NCI-H187 (cell line): Measurements from ENCODE around the gene MROH9.
A peak's percentile ranks its signal among the peaks of the same experiment; 100 is the strongest.

Experiments
- DNase-seq, 2 experiments: peaks; one replicate each; lab custom pipeline; 2025; lab: John Stamatoyannopoulos, UW

Gene MROH9

DNA sequence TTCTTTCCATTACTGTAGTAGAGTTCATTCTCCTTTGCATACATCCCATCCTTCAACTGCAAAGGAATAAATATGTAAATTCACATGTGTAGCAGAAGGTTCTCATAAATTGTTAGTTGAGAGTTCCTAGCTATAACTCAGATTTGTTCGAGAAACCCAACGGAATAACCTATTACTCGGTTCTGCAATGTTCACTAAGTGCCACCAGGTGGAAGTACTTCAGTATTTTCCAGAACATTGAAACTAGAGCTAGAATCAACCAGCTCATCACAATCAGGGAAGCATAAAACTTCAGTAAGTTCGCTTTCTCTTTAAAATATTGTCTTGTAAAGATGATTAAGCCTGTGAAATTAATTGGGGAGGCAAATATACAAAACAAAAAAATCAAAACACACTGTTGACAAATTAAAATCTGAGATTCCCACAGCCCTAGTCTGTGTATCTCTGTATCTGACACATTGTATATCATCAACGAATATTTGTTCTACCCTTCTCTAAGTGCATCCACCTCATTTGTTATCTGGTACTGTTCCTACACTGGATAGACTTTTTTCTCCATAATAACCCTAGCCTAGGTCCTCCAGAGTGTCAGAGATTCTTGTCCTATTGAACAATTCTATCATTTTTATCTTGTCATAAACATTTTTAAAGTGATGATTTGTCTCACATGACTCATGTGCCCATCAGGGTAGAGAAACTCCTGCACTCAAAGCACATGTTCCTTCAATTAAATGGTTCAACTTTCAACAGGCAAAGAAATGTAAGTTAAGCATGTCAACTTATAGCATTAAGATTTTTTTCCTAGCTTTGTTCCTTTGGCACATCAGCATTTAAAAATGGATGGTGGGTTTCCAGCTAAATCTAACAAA is 31.9 kb downstream of the MROH9 start:
- peak in 1 of 2 experiments; percentile 20 for DNase-seq

DNA sequence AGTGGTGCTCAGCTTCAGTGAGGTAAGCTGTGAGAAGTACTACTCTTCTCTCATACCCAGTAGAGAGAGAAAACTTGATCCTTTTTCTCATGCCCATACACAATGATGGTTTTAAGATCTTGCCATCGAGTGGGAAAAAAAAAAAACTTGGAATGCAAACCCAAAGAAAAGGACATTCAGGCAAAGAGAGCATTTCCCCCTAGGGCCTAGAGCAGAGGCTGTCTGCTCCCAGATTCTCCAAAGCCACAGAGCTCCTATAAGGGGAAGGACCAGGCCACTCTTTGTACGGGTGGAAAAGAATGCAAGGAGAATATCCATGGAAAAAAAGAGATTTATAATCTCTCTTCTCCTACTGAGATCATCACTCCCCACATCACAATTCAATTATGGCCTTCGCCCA is 34.9 kb downstream of the MROH9 start:
- no peak for DNase-seq

DNA sequence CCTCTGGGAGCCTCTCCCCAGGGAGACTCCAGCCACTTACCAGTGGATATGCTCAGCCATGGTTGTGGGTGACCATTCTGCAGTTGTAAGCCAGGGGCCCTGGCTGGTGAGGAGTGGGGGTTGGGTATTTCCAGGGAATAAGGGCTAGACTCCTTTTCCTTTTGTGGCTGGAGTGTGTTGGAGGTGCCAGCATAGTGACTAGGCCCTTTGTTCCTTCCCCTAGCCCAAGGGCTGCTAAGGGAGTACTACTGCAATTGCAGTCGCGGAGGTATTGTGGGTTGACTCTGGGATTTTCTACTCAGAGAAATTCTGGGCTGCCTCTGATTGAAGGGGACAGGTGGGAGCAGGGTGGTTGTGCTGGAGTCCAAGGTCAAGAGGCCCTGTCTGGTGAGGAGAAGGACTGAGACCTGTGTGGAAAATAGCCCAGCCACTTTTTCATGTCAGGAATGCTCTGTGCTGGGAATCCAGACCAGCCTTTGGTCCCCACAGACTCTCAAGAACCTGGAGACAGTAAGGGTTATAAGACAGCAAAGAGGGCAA is 43.1 kb downstream of the MROH9 start:
- no peak for DNase-seq

DNA sequence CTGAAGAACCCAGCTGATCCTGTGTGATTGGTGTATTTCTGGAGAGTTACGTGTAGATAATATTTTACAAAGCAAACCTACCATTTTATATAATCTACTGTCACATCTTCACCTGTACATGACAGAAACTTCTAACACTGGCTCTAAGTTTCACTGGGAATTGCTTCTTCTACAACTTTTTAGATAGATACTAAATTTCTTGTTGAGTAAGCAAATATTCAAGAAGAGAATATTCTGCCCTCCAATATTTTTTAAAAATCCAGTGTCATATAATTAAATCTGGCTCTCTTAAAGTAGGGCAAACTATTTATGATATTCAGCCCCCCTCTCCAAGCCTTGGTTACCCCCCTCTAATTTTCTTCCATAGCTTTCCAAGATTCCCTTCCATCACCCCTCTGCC is 50.1 kb downstream of the MROH9 start:
- no peak for DNase-seq

DNA sequence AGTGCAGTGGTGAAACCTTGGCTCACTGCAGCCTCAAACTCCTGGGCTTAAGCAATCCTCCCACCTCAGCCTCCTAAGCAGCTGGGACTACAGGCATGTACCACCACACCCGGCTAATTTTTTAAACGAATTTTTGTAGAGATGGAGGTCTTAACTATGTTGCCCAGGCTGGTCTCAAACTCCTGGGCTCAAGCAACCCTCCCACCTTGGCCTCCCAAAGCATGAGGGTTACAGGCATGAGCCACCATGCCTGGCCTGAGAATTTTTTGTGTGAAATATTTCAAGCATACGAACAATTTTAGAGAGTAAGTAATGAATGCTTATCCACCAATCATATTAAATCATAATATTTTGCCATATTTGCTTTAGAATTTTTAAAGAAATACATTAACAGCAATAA is 51.6 kb downstream of the MROH9 start:
- no peak for DNase-seq

DNA sequence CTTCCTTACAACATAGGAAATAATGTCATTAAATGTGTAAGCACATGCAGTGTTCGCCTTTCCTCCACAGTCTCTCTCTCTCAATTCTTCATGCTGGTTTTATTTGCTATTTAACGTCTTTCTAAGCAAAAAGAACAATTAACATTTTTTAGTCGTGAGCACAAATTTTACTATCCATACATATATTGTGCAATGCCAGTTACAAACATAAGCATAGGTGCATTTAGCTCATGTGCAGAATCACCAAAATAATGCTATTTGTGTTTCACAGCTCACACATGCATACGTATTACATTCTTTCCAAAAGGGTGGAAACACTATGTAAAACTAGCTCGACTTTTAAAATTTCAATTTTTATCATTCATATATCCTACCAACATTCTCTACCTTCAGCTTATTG is 52.1 kb downstream of the MROH9 start:
- no peak for DNase-seq

DNA sequence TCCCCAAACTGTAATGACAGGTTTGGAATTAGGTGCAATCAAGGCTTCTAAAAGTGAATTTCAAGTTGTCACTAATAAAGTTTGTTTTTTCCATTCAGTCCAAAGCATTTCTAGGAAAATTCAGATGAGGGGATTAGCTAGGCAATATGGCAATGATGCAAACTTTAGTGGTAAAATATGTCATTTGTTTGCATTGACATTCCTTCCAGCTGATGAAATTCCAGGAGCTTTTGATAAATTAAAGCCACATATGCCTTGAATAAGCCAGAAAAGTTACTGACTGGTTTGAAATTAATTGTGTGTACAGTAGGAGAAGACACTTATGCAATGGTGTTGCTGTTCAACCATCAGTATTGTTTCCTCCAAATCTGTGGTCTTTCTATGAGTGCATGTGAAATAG is 57.8 kb downstream of the MROH9 start:
- DNase-seq: no peak

DNA sequence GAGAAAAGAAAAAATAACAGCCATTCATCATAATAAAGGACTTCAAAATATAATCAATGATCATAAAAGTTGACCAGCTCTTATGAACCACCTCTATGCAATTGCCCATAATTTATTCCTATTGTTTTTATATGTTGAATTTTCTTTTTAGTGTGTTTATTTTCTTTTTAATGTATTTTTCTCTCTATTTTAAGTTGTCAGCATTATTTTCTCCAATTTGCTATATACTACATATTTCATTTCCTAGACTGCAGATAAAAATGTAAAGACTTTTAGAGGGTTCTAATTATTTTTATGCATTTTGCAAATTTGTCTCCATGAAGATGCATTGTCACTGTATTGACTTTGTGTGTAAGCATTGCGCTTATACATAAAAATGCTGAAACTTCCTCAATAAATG is 58.4 kb downstream of the MROH9 start:
- no peak for DNase-seq

DNA sequence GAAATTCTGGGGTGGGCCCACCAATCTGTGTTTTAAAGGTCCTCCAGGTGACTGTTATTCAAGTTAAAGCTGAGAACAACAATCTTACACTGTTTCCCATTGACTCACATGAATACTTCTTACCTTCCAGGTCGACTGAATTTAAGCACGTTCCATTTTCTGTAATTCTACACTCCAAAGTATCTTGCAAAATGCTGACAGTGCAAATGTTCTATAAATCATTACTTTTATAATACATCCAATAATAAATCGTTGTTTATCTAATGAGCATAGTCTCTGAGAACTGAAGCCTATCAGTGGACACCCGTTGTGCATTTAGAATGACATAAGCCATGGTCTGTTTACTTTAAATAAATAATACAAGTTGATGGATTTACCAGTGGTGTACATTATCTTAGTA is 79.5 kb downstream of the MROH9 start:
- no peak for DNase-seq

DNA sequence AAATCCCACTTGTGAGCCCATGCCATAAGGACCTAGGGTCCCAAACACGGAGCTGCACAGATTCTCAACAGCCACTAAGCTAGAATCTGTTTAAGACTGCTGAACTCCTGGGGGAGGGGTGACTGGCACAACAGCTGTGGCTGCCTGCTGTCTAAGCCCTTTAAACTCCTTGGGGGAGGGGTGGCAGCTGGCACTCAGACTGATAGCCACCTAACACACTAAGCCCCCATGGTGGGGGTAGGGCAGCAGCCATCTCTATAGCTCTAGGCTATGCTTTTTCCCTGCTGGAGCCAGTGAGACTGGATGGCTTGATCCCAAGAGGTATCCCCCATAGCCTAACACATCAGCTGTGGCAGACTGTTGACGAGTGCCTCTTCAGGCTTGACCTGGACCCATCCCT is 82.1 kb downstream of the MROH9 start:
- DNase-seq: no peak

DNA sequence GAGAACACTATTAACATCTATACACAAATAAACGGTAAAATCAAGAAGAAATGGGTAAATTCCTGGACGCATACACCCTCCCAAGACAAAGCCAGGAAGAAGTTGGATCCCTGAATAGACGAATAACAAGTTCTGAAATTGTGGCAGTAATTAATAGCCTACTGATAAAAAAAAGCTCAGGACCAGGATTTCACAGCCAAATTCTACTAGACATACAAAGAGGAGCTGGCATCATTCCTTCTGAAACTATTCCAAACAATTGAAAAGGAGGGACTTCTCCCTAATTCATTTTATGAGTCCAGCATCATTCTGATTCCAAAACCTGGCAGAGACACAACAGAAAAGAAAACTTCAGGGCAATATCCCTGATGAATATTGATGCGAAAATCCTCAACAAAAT is 84.6 kb downstream of the MROH9 start:
- no peak for DNase-seq

DNA sequence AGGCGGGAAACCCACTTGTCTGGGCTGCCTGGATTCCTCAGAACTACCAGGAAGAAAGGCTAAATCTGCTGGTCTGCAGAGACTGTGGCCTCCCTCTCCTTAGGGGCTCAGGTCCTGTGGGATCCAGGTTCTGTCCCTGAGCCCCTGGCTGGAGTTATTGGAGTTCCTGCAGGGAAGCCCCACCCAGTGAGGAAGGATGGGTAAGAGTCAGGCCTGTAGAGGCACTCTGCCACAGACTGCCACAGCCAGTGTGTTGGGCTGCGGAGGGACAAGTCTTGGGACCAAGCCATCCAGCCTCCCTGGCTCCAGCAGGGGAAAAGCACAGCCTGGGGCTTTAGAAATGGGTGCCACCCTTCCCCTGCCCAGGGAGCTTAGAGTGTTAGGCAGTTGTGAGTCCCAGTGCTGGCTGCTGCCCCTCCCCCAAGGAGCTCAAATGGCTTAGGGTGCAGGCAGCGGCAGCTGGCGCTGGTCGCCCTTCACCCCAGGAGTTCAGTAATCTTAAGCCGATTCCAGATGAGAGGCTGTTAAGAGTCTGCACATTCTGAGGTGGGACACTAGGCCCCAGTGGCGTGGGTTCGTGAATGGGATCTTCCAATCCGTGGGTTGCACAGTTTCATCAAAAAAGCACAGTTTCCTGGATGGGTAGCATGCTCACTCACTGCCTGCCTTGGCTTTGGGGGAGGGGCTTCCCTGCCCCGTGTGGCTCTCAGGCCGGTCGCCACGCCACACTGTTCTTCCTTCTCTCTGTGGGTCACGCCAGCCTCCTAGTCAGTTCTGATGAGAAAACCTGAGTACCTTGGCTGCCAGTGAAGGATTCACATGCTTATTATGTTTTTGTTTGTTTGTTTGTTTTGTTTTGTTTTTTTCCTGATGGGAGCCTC is 97.7 kb downstream of the MROH9 start:
- DNase-seq: no peak

DNA sequence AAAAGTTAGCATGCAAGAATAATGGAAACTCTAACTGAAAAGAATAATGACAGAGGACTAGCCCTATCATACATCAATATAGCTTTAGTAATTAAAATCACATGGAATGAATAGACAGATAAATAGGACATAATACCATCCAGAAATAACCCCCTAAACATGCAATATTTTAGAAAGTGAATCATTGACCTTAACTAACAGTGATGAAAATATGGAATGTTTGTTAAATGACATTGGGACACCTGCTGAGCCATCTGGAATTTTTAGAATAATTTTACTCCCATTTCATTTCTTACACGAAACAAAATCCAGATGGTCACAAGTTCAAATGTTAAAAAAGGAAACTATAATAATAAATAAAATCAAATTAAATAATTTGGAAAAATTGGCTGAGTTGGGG is 102.3 kb downstream of the MROH9 start:
- no peak for DNase-seq

DNA sequence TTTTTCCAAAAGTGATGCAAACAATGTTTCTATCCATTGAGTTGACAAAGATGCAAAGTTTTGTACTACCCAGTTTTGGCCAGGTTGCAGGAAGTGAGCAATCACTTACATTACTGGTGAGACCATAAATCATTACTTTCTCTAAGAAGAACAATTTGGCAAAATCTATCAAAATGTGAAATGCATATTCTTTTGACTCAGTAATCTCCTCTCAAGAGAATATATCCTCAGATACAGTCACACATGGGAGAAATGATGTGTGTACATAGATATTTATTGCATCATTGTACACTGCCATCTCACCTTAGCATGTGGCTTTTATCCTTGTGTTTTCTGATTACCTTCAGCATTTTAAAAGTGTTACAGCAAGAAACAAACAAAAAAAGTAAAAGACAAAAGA is 103.0 kb downstream of the MROH9 start:
- no peak for DNase-seq

DNA sequence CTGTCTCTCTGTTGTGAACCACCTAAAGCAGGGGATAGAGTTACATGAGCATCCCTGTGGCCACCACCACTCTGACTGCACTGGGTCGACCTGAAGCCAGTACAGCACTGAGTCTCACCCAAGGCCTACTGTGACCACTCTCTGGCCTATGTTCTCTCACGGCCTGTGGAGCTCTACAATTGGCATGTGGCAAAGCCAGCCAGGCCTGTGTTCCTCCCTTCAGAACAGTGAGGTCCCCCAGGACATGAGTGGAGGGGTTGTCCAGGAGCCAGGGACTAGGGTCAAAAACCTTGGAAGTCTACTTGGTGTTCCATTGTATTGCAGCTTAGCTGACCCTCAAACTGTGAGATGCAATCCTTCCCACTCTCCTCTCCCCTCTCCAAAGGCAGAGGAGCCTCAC is 112.7 kb downstream of the MROH9 start:
- DNase-seq: no peak

DNA sequence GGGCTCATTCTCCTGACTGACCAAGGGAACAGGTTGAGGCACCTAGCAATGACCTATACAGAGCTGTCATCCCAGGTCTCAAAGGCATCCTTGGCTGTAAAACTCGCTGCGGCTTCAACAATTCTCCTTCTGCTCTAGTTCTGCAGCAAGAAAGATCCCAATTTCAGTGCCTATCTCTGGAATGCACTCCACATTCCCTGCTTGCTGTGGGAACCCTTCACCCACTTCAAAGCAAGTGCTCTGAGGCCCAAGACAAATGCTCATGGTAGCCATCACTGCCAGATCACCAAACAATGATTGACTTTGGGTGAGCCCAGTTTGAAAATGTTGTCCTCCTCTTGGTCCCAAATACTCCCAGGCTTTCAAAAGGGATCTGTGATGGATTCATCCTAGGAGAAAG is 117.6 kb downstream of the MROH9 start:
- no peak for DNase-seq

DNA sequence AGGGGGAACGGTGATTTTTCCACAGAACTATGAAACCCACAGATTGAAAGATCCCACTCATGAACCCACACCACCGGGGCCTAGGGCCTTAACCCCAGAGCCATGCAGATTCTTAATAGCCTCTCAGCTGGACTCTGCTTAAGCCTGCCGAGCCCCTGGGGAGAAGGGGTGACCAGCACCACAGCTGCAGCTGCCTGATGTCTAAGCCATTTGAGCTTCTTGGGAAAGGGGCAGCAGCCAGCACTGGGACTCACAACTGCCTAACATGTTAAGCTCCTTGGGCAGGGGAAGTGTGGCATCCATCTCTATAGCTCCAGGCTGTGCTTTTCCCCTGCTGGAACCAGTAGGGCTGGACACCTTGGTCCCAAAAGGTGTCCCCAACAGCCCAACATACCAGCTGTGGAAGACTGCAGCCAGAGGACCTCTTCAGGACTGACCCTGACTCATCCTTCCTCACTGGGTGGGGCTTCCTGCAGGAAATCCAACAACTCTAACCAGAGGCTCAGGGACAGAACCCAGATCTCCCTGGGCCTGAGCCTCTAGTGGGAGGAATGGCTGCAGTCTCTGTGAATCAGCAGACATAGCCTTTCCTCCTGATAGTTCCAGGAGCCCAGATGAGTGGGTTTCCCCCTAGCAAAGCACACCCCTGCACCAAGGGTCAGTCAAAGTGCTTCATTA is 120.8 kb downstream of the MROH9 start:
- no peak for DNase-seq

DNA sequence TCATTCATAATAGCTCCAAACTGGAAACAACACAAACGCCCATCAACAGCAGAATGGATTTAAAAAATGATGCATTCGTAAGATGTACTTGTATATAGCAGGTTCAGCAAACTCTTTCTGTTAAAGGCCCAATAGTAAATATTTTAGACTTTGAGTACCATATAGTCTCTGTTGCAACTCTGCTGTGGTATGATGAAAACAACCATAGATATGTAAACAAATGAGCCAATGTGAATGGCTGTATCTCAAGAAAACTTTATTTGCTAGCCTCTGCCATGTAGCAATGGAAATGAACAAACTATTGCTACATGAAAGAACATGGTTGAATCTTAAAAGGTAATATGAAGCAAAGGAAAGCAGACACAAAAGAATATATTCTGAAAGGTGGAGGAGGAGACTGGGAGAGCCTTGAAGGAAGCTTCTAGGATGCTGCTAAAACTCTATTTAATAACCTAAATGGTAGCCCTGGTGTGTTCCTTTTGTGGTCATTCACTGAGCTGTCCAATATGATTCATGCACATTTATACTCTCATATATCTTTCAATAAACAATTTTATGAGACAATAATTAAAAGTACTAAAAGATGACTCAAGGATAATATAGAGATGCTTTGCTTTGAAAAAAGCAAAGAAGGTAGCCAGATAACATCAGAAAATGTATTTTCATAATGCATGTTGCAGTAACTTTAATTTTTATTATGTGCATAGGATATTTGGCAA is 126.2 kb downstream of the MROH9 start:
- DNase-seq: no peak

DNA sequence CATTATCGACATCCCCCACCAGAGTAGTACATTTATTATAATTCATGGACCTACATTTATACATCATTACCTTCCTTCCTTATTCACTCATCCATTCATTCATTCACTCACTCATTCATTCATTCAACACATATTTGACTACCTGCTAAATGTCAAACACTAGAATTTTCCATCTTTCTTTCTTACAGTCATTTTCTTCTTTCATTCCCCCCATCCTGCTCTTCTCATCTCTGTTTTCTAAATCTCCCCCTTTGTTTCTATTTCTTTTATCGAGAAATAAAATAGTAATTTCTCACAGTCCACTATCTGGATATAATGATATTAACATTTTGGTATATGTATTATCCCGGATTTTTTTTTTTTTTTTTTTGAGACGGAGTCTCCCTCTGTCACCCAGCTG is 127.6 kb downstream of the MROH9 start:
- DNase-seq: no peak

DNA sequence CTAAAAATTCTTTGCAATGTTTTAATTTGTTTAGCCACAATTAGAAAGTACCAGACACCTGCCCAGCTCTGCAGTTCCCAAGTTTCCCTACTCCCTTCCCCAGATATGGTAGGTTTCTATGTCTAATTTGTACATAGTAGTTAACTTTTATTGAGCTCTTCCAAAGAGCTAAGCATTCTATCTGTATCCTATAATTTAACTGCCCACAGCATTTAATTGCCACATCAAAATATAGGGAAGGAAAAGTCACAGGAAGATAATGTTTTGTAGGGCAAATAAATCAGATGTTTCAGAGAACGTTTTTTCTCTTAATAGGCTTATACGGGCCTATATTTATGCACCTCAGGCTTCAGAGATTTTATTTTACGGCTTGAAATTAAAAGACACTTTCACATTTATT is 139.7 kb downstream of the MROH9 start:
- no peak for DNase-seq

DNA sequence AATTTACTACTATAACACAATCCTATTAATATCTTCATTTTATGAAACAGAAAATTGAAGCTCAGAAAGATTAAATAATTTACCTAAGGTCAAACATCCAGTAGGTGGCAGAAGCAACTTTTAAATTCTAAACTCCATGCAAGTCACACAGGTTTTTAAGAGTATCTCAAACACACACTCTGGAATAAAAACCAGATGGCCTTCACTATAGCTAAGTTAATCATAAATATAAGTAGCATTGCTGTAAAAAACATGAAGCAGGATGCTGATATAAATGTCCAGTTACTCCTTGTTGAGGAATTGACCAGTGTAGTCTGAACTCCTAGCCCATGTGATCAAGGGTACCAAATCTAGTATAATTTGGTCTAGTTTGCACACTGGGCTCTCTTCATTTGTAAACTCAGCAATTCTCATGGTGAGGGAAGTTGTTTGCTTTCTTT is 146.0 kb downstream of the MROH9 start:
- DNase-seq: peak; percentile 47 to 74

DNA sequence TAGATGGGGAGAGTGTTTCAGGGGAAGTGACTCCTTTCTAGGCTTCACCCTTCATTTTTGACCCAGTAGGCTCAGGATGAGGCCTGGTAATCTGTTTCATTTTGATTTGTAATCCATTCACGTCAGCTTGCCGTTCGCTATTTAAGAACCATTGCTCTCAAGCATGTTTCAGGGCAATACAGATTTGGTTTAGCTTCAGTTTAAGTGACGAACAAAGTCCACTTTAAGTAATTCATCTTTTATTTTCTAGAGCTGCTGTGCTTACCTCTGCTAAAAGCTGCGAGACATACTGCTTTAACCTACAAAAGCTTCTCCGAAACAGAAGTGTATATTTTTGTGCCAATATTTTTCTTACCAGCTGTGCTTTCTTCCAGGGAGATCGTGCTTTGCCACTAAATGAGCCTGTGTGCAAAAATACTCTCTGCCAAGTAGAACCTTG is 146.4 kb downstream of the MROH9 start:
- no peak for DNase-seq
